WERI-Rb-1 (cell line): ENCODE data around the gene GRK4.

Experiments
- DNase-seq: peaks from one replicate; pipeline ENCODE4 v3.0.0-alpha.2; 2020
- H3K27ac ChIP-seq: fragments of 250-450 bp; sonication (Bioruptor Pico); 2 replicates; pipeline ENCODE4 v1.5.1; 2020; ENCODE audit warnings: mild to moderate bottlenecking, moderate library complexity
- H3K27me3 ChIP-seq: fragments of 250-450 bp; sonication (Bioruptor Pico); 2 replicates; pipeline ENCODE4 v1.5.1; 2021; ENCODE audit warnings: mild to moderate bottlenecking, low read depth, moderate library complexity; ENCODE audit not compliant: insufficient read depth, severe bottlenecking
- H3K36me3 ChIP-seq: fragments of 250-450 bp; sonication (Bioruptor Pico); 2 replicates; pipeline ENCODE4 v1.5.1; 2020; ENCODE audit warnings: mild to moderate bottlenecking, moderate library complexity
- H3K4me3 ChIP-seq: 2 replicates; pipeline ENCODE4 v1.5.1; 2011; ENCODE audit warnings: low read depth, mild to moderate bottlenecking, control low read depth, low read length
- H3K9me3 ChIP-seq: fragments of 250-450 bp; sonication (Bioruptor Pico); 2 replicates; pipeline ENCODE4 v1.5.1; 2021; ENCODE audit warnings: mild to moderate bottlenecking, moderate library complexity; ENCODE audit not compliant: severe bottlenecking
- TF ChIP-seq, protein P1 (sequence below): IDR thresholded peaks from 2 replicates; pipeline ENCODE4 v1.5.1; 2011; ENCODE audit warnings: low read depth, mild to moderate bottlenecking, control low read depth, inconsistent platforms, low read length

GRK4 gene

GRCh38 chr4:2923141-2923551 lies 40.2 kb upstream of the GRK4 start:
- peaks cover 77% of the 10 kb centered on the region for H3K36me3 ChIP-seq
- TF ChIP-seq, protein P1, sequence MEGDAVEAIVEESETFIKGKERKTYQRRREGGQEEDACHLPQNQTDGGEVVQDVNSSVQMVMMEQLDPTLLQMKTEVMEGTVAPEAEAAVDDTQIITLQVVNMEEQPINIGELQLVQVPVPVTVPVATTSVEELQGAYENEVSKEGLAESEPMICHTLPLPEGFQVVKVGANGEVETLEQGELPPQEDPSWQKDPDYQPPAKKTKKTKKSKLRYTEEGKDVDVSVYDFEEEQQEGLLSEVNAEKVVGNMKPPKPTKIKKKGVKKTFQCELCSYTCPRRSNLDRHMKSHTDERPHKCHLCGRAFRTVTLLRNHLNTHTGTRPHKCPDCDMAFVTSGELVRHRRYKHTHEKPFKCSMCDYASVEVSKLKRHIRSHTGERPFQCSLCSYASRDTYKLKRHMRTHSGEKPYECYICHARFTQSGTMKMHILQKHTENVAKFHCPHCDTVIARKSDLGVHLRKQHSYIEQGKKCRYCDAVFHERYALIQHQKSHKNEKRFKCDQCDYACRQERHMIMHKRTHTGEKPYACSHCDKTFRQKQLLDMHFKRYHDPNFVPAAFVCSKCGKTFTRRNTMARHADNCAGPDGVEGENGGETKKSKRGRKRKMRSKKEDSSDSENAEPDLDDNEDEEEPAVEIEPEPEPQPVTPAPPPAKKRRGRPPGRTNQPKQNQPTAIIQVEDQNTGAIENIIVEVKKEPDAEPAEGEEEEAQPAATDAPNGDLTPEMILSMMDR, result no peak
- no peak overlapping the region for H3K4me3 ChIP-seq
- H3K27me3 ChIP-seq, result no peaks in the 10 kb centered on the region
- H3K9me3 ChIP-seq, result no peaks in the 10 kb centered on the region
- no peak overlapping the region for H3K27ac ChIP-seq
- DNase-seq, result no peak

GRCh38 chr4:2923668-2924173 lies 39.6 kb upstream of the GRK4 start:
- TF ChIP-seq, protein P1, result no peak
- Histone ChIP-seq H3K27ac (no peak overlapping the region), H3K36me3 (peaks cover 81% of the 10 kb centered on the region), H3K4me3 (no peak overlapping the region), H3K27me3 (no peaks in the 10 kb centered on the region), H3K9me3 (no peaks in the 10 kb centered on the region)
- DNase-seq, result no peak

GRCh38 chr4:2924286-2924685 lies 39.1 kb upstream of the GRK4 start:
- Histone ChIP-seq H3K4me3 (no peak overlapping the region), H3K27me3 (no peaks in the 10 kb centered on the region), H3K36me3 (peaks cover 81% of the 10 kb centered on the region), H3K27ac (no peak overlapping the region), H3K9me3 (no peaks in the 10 kb centered on the region)
- TF ChIP-seq, protein P1, result no peak
- no peak for DNase-seq

DNA sequence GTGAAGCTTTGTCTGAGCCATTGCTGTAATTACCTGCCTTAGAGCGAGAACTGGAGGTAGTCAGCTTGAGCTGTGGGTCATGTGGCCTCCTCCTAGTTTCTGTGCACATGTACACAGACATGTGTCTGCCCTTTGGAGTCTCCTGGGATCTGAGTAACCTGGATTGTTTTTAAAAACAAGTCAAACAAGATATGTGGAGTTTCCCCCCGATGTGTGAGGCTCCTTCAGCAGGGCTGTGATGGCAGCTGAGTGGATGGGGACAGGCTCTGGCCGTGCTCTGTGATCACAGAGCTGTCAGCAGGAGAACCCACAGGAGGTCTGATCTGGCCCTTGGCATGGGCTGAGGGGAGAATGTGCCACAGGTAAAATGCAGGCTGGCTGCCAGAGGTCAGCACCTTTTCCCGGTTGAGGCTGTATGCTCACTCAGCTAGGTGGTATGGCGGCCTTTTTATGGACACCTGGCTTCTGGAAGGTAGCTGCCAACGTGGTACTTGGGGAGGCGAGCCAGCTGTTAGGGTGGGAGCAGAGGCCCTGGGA lies 38.5 kb upstream of the GRK4 start:
- no peak for DNase-seq
- Histone ChIP-seq H3K27ac (no peak overlapping the region), H3K9me3 (no peaks in the 10 kb centered on the region), H3K4me3 (no peak overlapping the region), H3K36me3 (peaks cover 85% of the 10 kb centered on the region), H3K27me3 (no peaks in the 10 kb centered on the region)
- TF ChIP-seq, protein P1, result no peak

GRCh38 chr4:2925496-2925895 lies 37.9 kb upstream of the GRK4 start:
- TF ChIP-seq, protein P1, result no peak
- no peak overlapping the region for H3K4me3 ChIP-seq
- DNase-seq, result no peak
- peaks cover 92% of the 10 kb centered on the region for H3K36me3 ChIP-seq
- no peaks in the 10 kb centered on the region for H3K9me3 ChIP-seq
- H3K27me3 ChIP-seq, result no peaks in the 10 kb centered on the region
- no peak overlapping the region for H3K27ac ChIP-seq
